H1 (cell line): ENCODE measurements around the gene TSC1. TPM values are rescaled to one million over a fixed set of nuclear protein-coding genes. Genes with fewer than 3 reads are reported as not detected.

Experiments
- CTCF ChIA-PET: fragments of 300-600 bp; sonication (Branson Sonifier 250); formaldehyde crosslinking; loops from one replicate; lab custom pipeline; 2021; ENCODE audit not compliant: partially characterized antibody; lab: Charles Lee
- POLR2A ChIA-PET: fragments of 300-600 bp; sonication (Branson Sonifier 250); formaldehyde crosslinking; loops from one replicate; lab custom pipeline; 2021; ENCODE audit warnings: inconsistent platforms; ENCODE audit not compliant: partially characterized antibody; lab: Charles Lee
- DNase-seq, 2 experiments: peaks; one replicate each; pipeline versions ENCODE4 v3.0.0 to v3.0.0-alpha.2; 2010 to 2022; ENCODE audit warnings: low spot score in 2 of 2, low read depth in 1 of 2, mixed read lengths in 1 of 2
- FAIRE-seq: peaks from 2 replicates; lab custom pipeline; 2011; peaks lifted over from hg19 to GRCh38; lab: Jason Lieb, UNC
- H2AFZ ChIP-seq: 2 replicates; pipeline ENCODE4 v1.8.1; 2012; ENCODE audit warnings: low read length, inconsistent platforms
- H2AK5ac ChIP-seq: 2 replicates; pipeline ENCODE4 v1.6.1; 2013; ENCODE audit warnings: low read depth, low read length
- H2BK120ac ChIP-seq: replicated peaks from 2 replicates; pipeline ENCODE3; 2013; ENCODE audit warnings: low read depth, low read length, inconsistent platforms
- H2BK12ac ChIP-seq: 2 replicates; pipeline ENCODE4 v1.6.1; 2013; ENCODE audit warnings: low read depth, low read length
- H2BK15ac ChIP-seq: 2 replicates; pipeline ENCODE4 v1.6.1; 2013; ENCODE audit warnings: low read length
- H2BK20ac ChIP-seq: 2 replicates; pipeline ENCODE4 v1.6.1; 2013; ENCODE audit warnings: low read length
- H2BK5ac ChIP-seq: 2 replicates; pipeline ENCODE4 v1.6.1; 2013; ENCODE audit warnings: low read depth, low read length
- H3K14ac ChIP-seq: 2 replicates; pipeline ENCODE4 v1.6.1; 2013; ENCODE audit warnings: inconsistent platforms; ENCODE audit not compliant: insufficient read length
- H3K18ac ChIP-seq: 2 replicates; pipeline ENCODE4 v1.6.1; 2013; ENCODE audit warnings: low read length; ENCODE audit errors: extremely low read depth
- H3K23ac ChIP-seq: 2 replicates; pipeline ENCODE4 v1.6.1; 2013; ENCODE audit warnings: inconsistent platforms; ENCODE audit not compliant: insufficient read length
- H3K23me2 ChIP-seq: 2 replicates; pipeline ENCODE4 v1.6.1; 2013; ENCODE audit warnings: low read depth, low read length
- H3K27ac ChIP-seq: 2 replicates; pipeline ENCODE4 v1.6.1; 2011; ENCODE audit warnings: low read depth, low read length, inconsistent platforms
- H3K27me3 ChIP-seq, 4 experiments: replicated peaks in 1 of 4; 1 replicate in 1 of 4; 2 replicates in 3 of 4; pipeline versions ENCODE4 v1.6.1 to v1.8.1; 2011 to 2013; ENCODE audit warnings: low read length in 3 of 4, mild to moderate bottlenecking in 3 of 4, inconsistent platforms in 2 of 4, mixed read lengths in 2 of 4, moderate library complexity in 1 of 4; ENCODE audit not compliant: control insufficient read depth in 3 of 4, insufficient read depth in 3 of 4; ENCODE audit errors: extremely low read depth in 1 of 4
- H3K36me3 ChIP-seq, 4 experiments: 2 replicates each; pipeline versions ENCODE4 v1.6.1 to v1.8.1; 2011 to 2013; ENCODE audit warnings: mild to moderate bottlenecking in 4 of 4, low read length in 3 of 4, moderate library complexity in 2 of 4, control low read depth in 1 of 4, inconsistent platforms in 1 of 4; ENCODE audit not compliant: insufficient read depth in 4 of 4, control insufficient read depth in 2 of 4
- H3K4ac ChIP-seq: replicated peaks from 2 replicates; pipeline ENCODE3; 2013; ENCODE audit warnings: low read length, low read depth, mixed read lengths, inconsistent platforms; ENCODE audit not compliant: insufficient read length
- H3K4me1 ChIP-seq, 4 experiments: replicated peaks in 1 of 4; 1 replicate in 1 of 4; 2 replicates in 3 of 4; pipeline versions ENCODE4 v1.6.1 to v1.8.1; 2011 to 2013; ENCODE audit warnings: low read length in 3 of 4, inconsistent platforms in 2 of 4, mixed read lengths in 1 of 4; ENCODE audit not compliant: insufficient read depth in 4 of 4, control insufficient read depth in 3 of 4
- H3K4me2 ChIP-seq, 2 experiments: 2 replicates each; pipeline versions ENCODE4 v1.6.1 to v1.8.1; 2011 to 2013; ENCODE audit warnings: low read depth in 2 of 2, low read length in 2 of 2, control low read depth in 1 of 2, inconsistent platforms in 1 of 2, mild to moderate bottlenecking in 1 of 2; ENCODE audit not compliant: insufficient read depth in 1 of 2
- H3K4me3 ChIP-seq, 4 experiments: fragments of 200-600, 300-600 bp in 1 of 4; sonication (generic), shearing (Covaris generic), sonication (Bioruptor Twin) in 1 of 4; 2 replicates each; pipeline versions ENCODE4 v1.5.1 to v1.8.1; 2011 to 2016; ENCODE audit warnings: low read length in 4 of 4, low read depth in 3 of 4, control low read depth in 2 of 4, inconsistent platforms in 2 of 4, mild to moderate bottlenecking in 2 of 4, mixed read lengths in 1 of 4, moderate library complexity in 1 of 4; ENCODE audit not compliant: insufficient read depth in 2 of 4; ENCODE audit errors: extremely low read depth in 1 of 4
- H3K56ac ChIP-seq: replicated peaks from 2 replicates; pipeline ENCODE3; 2013; ENCODE audit warnings: low read depth, mild to moderate bottlenecking, mixed read lengths, low read length, inconsistent platforms; ENCODE audit not compliant: insufficient read length
- H3K79me1 ChIP-seq: 2 replicates; pipeline ENCODE4 v1.6.1; 2013; ENCODE audit warnings: low read depth, low read length, control low read depth
- H3K79me2 ChIP-seq, 2 experiments: 2 replicates each; pipeline versions ENCODE4 v1.6.1 to v1.8.1; 2012 to 2013; ENCODE audit warnings: low read length in 2 of 2, mild to moderate bottlenecking in 2 of 2, inconsistent platforms in 1 of 2; ENCODE audit not compliant: insufficient read depth in 2 of 2, control insufficient read depth in 1 of 2
- H3K9ac ChIP-seq, 4 experiments: replicated peaks in 1 of 4; 1 replicate in 1 of 4; 2 replicates in 3 of 4; pipeline versions ENCODE4 v1.6.1 to v1.8.1; 2011 to 2013; ENCODE audit warnings: low read depth in 3 of 4, low read length in 3 of 4, control low read depth in 2 of 4, mild to moderate bottlenecking in 2 of 4, moderate library complexity in 2 of 4, inconsistent platforms in 1 of 4; ENCODE audit errors: extremely low read depth in 1 of 4
- H3K9me3 ChIP-seq, 2 experiments: 2 replicates each; pipeline versions ENCODE4 v1.6.1 to v1.8.1; 2012 to 2013; ENCODE audit warnings: mild to moderate bottlenecking in 2 of 2, moderate library complexity in 2 of 2, control low read depth in 1 of 2, inconsistent platforms in 1 of 2, low read depth in 1 of 2, low read length in 1 of 2, mixed read lengths in 1 of 2; ENCODE audit not compliant: insufficient read depth in 2 of 2
- H4K20me1 ChIP-seq, 2 experiments: replicated peaks in 1 of 2; 2 replicates each; pipeline versions ENCODE3 to v1.8.1; 2011 to 2013; ENCODE audit warnings: inconsistent platforms in 2 of 2, low read length in 2 of 2, mild to moderate bottlenecking in 1 of 2; ENCODE audit not compliant: insufficient read depth in 2 of 2, control insufficient read depth in 1 of 2
- H4K5ac ChIP-seq: 2 replicates; pipeline ENCODE4 v1.6.1; 2013; ENCODE audit warnings: low read length, low read depth, mixed read lengths, inconsistent platforms; ENCODE audit not compliant: insufficient read length
- H4K8ac ChIP-seq: 2 replicates; pipeline ENCODE4 v1.8.0; 2013; ENCODE audit warnings: mild to moderate bottlenecking, moderate library complexity, low read length, inconsistent platforms; ENCODE audit not compliant: insufficient read depth; ENCODE audit errors: extremely low read depth
- H4K91ac ChIP-seq: replicated peaks from 2 replicates; pipeline ENCODE3; 2013; ENCODE audit warnings: low read length, mixed read lengths, inconsistent platforms; ENCODE audit not compliant: insufficient read length
- EGR1 ChIP-seq: IDR thresholded peaks from 2 replicates; pipeline ENCODE4 v1.6.1; 2011; ENCODE audit warnings: low read depth, low read length, borderline replicate concordance
- HDAC2 ChIP-seq, 2 experiments: fragments of 300-600 bp in 1 of 2; sonication (generic) in 1 of 2; IDR thresholded peaks; 2 replicates each; pipeline ENCODE4 v1.6.1; 2011 to 2012; ENCODE audit warnings: low read depth in 2 of 2, low read length in 2 of 2, mild to moderate bottlenecking in 2 of 2, moderate library complexity in 2 of 2, borderline replicate concordance in 1 of 2, inconsistent platforms in 1 of 2
- JUN ChIP-seq: IDR thresholded peaks from 2 replicates; pipeline ENCODE4 v1.6.1; 2011; ENCODE audit warnings: low read depth, mild to moderate bottlenecking, improper control_type of control experiment, low read length
- KDM1A ChIP-seq: fragments of 200-600, 300-600 bp; sonication (generic); IDR thresholded peaks from 2 replicates; pipeline ENCODE4 v1.7.1; 2016; ENCODE audit warnings: mild to moderate bottlenecking, low read length, borderline replicate concordance
- KDM4A ChIP-seq: IDR thresholded peaks from one replicate; pipeline ENCODE4 v1.7.1; 2012; ENCODE audit warnings: low read depth, mild to moderate bottlenecking, moderate library complexity, low read length, inconsistent platforms; ENCODE audit not compliant: severe bottlenecking
- KDM5A ChIP-seq: fragments of 200-600 bp; IDR thresholded peaks from 2 replicates; pipeline ENCODE4 v1.7.1; 2012; ENCODE audit warnings: mild to moderate bottlenecking, low read length, inconsistent platforms, mixed read lengths
- RAD21 ChIP-seq, 2 experiments: IDR thresholded peaks in 1 of 2; conservative IDR thresholded peaks in 1 of 2; 2 replicates each; pipeline ENCODE4 v1.6.1; 2011; ENCODE audit warnings: low read depth in 2 of 2, low read length in 2 of 2, improper control_type of control experiment in 1 of 2, inconsistent platforms in 1 of 2, mild to moderate bottlenecking in 1 of 2, moderate library complexity in 1 of 2
- RFX5 ChIP-seq: IDR thresholded peaks from 2 replicates; pipeline ENCODE4 v1.6.1; 2011; ENCODE audit warnings: low read depth, low read length, improper control_type of control experiment, borderline replicate concordance
- SIRT6 ChIP-seq: IDR thresholded peaks from one replicate; pipeline ENCODE4 v1.7.1; 2012; ENCODE audit warnings: low read length, inconsistent platforms
- TAF7 ChIP-seq: optimal IDR thresholded peaks from 2 replicates; pipeline ENCODE3; 2011; ENCODE audit warnings: low read depth, mild to moderate bottlenecking, inconsistent platforms, low read length, moderate library complexity, borderline replicate concordance
- TEAD4 ChIP-seq: IDR thresholded peaks from 2 replicates; pipeline ENCODE4 v1.6.1; 2012; ENCODE audit warnings: low read depth, low read length, inconsistent platforms, mixed read lengths
- WGBS, 2 experiments: shearing (Covaris generic) in 1 of 2; methylation state at CpG; one replicate each; pipeline versions ENCODE4 v1.1.6 to v1.1.7; 2013 to 2015; ENCODE audit warnings: low lambda C conversion rate in 2 of 2, mixed read lengths in 2 of 2, inconsistent platforms in 1 of 2, low coverage in 1 of 2, missing lambda C conversion rate in 1 of 2; ENCODE audit not compliant: insufficient replicate concordance in 2 of 2, insufficient coverage in 1 of 2, insufficient read length in 1 of 2; ENCODE audit errors: extremely low coverage in 1 of 2, missing lambda C conversion rate in 1 of 2; 5-methylcytosine and 5-hydroxymethylcytosine counted together
- polyA plus RNA-seq, 7 experiments: library from polyadenylated mRNA; depleted of rRNA in 3 of 7; stranded (reverse) in 5 of 7; unstranded in 2 of 7; fragments of >200 nt in 5 of 7; fragments of 200-250 nt in 2 of 7; gene quantifications; 1 replicate in 5 of 7; 2 replicates in 1 of 7; 4 replicates in 1 of 7; pipeline versions ENCODE4 v1.2.1 to v1.2.3, GENCODE V29; 2011 to 2013; ENCODE audit warnings: missing spikeins in 2 of 7, mixed read lengths in 2 of 7
- total RNA-seq: library from RNA; stranded (reverse); fragmentation: NEBNext Ultra II Directional; extraction: Animal tissue kit (Norgen Biotek cat#: 25700); gene quantifications from 2 replicates; pipeline ENCODE4 v1.2.1, GENCODE V29; 2021
- TF ChIP-seq, protein P1 (sequence below): IDR thresholded peaks from 2 replicates; pipeline ENCODE4 v1.6.1; 2011; ENCODE audit warnings: low read depth, mild to moderate bottlenecking, low read length; ENCODE audit not compliant: insufficient read depth

The TSC1 gene
- total and polyA plus RNA-seq, 2 of the 8 experiments (the other 6 are each of a cell fraction or from before 2014, with no cell fraction given), result 37.2 to 46.0 TPM

DNA sequence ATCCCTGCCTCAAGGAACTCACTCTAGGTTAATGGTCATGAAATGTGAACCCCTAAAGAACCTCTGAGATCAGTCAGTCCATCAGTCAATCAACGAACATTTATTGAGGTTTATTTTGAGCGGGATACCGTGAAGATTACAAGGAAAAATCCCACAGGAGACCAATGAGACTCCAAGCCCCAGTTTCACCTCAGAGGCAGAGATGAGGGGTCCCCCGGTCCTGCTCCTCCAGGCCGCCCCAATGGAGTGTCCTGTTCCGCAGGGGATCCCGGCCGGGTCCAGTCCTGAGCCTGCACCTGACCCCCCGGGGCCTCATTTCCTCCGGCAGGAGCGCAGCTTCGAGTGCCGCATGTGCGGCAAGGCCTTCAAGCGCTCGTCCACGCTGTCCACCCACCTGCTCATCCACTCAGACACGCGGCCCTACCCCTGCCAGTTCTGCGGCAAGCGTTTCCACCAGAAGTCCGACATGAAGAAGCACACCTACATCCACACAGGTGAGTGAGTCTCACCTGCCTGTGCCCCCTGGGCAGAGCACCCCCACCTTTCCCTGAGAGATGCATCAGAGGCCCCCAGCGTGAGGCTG, 45.1 kb upstream of the TSC1 start:
- H4K5ac ChIP-seq, result no peak overlapping the region
- H3K9ac ChIP-seq, result no peak overlapping the region
- H2AK5ac ChIP-seq, result no peak overlapping the region
- H3K23me2 ChIP-seq, result no peaks in the 10 kb centered on the region
- ChIA-PET POLR2A (no interaction called here), CTCF (interaction anchor here (1.4 kb wide), 2 partner anchors 19 to 32 kb away, joined by 4 to 5 read pairs; no protein-coding TSS in a partner anchor)
- no peak overlapping the region for H4K8ac ChIP-seq
- no peaks in the 10 kb centered on the region for H3K36me3 ChIP-seq
- no peaks in the 10 kb centered on the region for H3K79me2 ChIP-seq
- H4K91ac ChIP-seq, result no peak overlapping the region
- H3K56ac ChIP-seq, result no peak overlapping the region
- no peaks in the 10 kb centered on the region for H3K79me1 ChIP-seq
- DNase-seq (no peak), FAIRE-seq (no peak)
- 89% methylated on average over 23 of the region's 23 CpGs; no CpG with 5 or more reads in 1 of the 2 experiments for WGBS, 2 experiments
- peaks cover 0 to 7% (median under 1%) of the 10 kb centered on the region in 4 experiments; a peak in 5 of 7 replicates for H3K4me1 ChIP-seq
- no peak overlapping the region for H3K23ac ChIP-seq
- no peaks in the 10 kb centered on the region for H4K20me1 ChIP-seq
- no peak overlapping the region for H3K4me2 ChIP-seq
- H3K4ac ChIP-seq, result no peak overlapping the region
- no peak overlapping the region for H2BK120ac ChIP-seq
- H3K27ac ChIP-seq, result no peak overlapping the region
- H3K27me3 ChIP-seq, result peaks cover 0 to 5% (median 0%) of the 10 kb centered on the region in 4 experiments; a peak in 1 of 7 replicates
- no peak overlapping the region for H3K14ac ChIP-seq
- H3K18ac ChIP-seq, result no peak overlapping the region
- no peak overlapping the region for H2BK20ac ChIP-seq
- H2BK15ac ChIP-seq, result 0 out of 2 replicates have a peak overlapping the region, but pooled peaks have one; percentile 46
- H2AFZ ChIP-seq, result no peak overlapping the region
- H3K4me3 ChIP-seq, result no peak overlapping the region
- no peaks in the 10 kb centered on the region for H3K9me3 ChIP-seq
- no peak overlapping the region for H2BK12ac ChIP-seq
- no peak overlapping the region for H2BK5ac ChIP-seq
- no peak for TF ChIP-seq RAD21 (IDR thresholded peaks at IDR 0.05 in 1 of 2, conservative IDR thresholded peaks at IDR 0.05 in 1 of 2; ENCODE audit: low read depth in 2 of 2, low read length in 2 of 2)
- TF ChIP-seq KDM4A, result no peak
- no peak for TF ChIP-seq TAF7
- no peak for TF ChIP-seq RFX5
- TF ChIP-seq JUN, result no peak
- TF ChIP-seq SIRT6, result no peak
- TF ChIP-seq KDM5A, result no peak
- TF ChIP-seq TEAD4, result no peak
- TF ChIP-seq, protein P1, sequence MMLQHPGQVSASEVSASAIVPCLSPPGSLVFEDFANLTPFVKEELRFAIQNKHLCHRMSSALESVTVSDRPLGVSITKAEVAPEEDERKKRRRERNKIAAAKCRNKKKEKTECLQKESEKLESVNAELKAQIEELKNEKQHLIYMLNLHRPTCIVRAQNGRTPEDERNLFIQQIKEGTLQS, result no peak
- TF ChIP-seq HDAC2 (IDR thresholded peaks at IDR 0.05; ENCODE audit: borderline replicate concordance in 1 of 2, low read depth in 2 of 2, low read length in 2 of 2), result no peak
- no peak for TF ChIP-seq KDM1A
- no peak for TF ChIP-seq EGR1
